ENCODE results near the gene FAM83D. TPM values are rescaled to one million over a fixed set of nuclear protein-coding genes. Genes with fewer than 3 reads are reported as not detected.

The FAM83D gene
- total RNA-seq, 2 donors from 2014 or later = 10.4 to 10.5 TPM

DNA sequence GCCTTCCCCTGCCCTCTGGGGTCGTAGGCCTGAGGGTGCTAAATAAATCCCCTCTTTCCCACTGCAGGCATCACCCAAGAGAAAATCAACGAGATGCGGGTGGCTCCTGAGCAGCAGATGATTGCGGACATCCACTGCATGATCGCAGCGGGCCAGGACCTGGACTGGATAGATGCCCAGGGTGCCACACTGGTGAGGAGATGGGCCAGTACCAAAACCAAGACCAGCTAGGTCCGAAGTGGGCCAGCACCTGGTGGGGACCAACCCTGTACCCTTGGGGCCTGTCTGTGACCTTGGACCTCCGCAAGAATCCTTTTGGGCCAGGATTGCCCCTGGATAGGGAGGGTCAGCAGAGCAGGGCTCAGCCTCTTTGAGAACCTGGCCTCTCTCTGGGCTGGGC lies 23.6 kb upstream of the FAM83D start:
- H3K27ac Mint-ChIP-seq = no peak overlapping the region
- ATAC-seq (replicated peaks in 1 of 2) = no peak
- H3K4me3 Mint-ChIP-seq = no peak overlapping the region
- no peaks in the 10 kb centered on the region for H3K27me3 Mint-ChIP-seq (ENCODE audit: low read depth)
- peaks cover 27 to 54% of the 10 kb centered on the region in 2 donors for H3K36me3 Mint-ChIP-seq (ENCODE audit: insufficient read depth in 2 of 2)
- DNase-seq = no peak
- H3K9me3 Mint-ChIP-seq = peaks cover 0 to 2% of the 10 kb centered on the region in 2 donors
- no peaks in the 10 kb centered on the region for H3K4me1 Mint-ChIP-seq (ENCODE audit: low read depth)

DNA sequence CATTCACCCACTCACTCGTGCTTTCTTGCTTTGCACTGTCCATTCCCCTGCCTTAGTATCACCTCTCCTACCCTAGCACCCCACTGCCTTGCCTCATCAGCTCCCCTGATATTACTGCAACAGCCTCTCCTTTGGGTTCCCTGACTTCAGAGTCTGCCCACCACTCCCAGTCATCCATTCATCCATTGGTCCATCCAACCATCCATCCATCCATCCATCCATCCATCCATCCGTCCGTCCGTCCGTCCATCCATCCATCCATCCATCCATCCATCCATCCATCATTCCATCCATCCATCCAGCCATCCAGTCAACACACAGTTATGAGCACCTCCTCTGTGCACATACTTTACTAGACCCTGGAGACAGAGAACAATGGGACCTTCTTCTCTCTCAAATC lies 22.9 kb upstream of the FAM83D start:
- peaks cover 0 to 2% of the 10 kb centered on the region in 2 donors for H3K9me3 Mint-ChIP-seq
- H3K27me3 Mint-ChIP-seq (ENCODE audit: low read depth) = no peaks in the 10 kb centered on the region
- H3K4me1 Mint-ChIP-seq (ENCODE audit: low read depth) = no peaks in the 10 kb centered on the region
- DNase-seq (no peak), ATAC-seq (replicated peaks in 1 of 2) (no peak)
- H3K4me3 Mint-ChIP-seq = no peak overlapping the region
- H3K27ac Mint-ChIP-seq = peak overlapping the region; percentile 10
- H3K36me3 Mint-ChIP-seq (ENCODE audit: insufficient read depth in 2 of 2) = peaks cover 25 to 61% of the 10 kb centered on the region in 2 donors

DNA sequence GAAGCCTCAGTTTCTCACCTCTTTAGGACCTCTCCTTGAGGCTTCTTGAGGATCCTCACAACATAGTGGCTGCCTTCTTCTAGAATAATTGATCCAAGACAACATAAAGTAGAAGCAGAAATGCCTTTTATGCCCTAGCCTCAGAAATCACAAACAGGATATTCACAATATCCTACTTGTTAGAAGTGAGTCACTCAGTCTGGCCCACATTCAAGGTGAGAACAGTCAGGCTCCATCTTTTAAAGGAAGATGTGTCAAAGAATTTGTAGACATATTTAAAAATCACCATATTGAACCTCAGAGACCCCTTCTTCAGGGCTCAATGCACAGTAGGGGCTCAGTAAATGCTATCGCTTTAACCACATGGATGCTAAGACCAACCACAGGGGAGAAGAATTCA lies 20.8 kb upstream of the FAM83D start:
- DNase-seq = no peak
- no peak for ATAC-seq (replicated peaks in 1 of 2)
- peaks cover 27 to 66% of the 10 kb centered on the region in 2 donors for H3K36me3 Mint-ChIP-seq (ENCODE audit: insufficient read depth in 2 of 2)
- H3K4me1 Mint-ChIP-seq (ENCODE audit: low read depth) = no peaks in the 10 kb centered on the region
- no peaks in the 10 kb centered on the region for H3K27me3 Mint-ChIP-seq (ENCODE audit: low read depth)
- H3K27ac Mint-ChIP-seq = no peak overlapping the region
- H3K9me3 Mint-ChIP-seq = peaks cover 0 to 2% of the 10 kb centered on the region in 2 donors
- H3K4me3 Mint-ChIP-seq = no peak overlapping the region

DNA sequence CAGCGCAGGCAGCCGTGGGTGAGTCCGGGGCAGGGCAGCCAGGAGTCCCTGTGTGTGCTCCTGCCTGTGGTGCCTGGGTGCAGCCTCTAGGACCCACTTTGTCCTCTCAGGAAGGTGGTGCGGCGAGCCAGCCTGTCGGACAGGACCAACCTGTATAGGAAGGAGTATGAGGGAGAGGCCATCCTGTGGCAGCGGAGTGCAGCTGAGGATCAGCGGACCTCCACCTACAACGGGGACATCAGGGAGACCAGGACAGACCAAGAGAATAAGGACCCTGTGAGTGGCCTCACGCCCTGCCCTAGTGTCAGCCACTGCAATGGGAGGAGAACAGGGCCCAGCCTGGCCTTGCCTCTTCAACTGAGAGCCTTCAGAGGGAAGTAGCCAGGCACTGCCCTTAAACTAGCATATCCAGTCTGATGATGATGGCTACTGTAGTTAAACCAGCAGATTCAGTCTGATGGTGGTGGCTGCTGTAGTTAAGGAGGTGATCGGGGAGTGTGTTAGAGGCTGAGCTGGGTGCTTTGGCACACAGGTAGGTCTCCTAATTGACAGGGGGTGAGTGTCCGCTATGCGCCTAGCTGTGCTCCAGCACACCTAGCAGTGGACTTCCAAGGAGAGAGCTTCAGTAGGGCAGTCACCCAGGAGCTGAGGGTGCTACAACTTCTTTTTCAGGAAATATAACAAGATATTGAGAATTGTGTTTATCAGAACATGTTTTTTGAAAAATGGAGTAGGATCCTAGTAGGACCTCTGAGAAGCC lies 18.1 kb upstream of the FAM83D start:
- DNase-seq = no peak
- no peak overlapping the region for H3K4me3 Mint-ChIP-seq
- H3K27ac Mint-ChIP-seq = peak overlapping the region; percentile 31
- peaks cover 0 to 2% of the 10 kb centered on the region in 2 donors for H3K9me3 Mint-ChIP-seq
- no peaks in the 10 kb centered on the region for H3K27me3 Mint-ChIP-seq (ENCODE audit: low read depth)
- H3K4me1 Mint-ChIP-seq (ENCODE audit: low read depth) = no peaks in the 10 kb centered on the region
- no peak for ATAC-seq (replicated peaks in 1 of 2)
- peaks cover 22 to 59% of the 10 kb centered on the region in 2 donors for H3K36me3 Mint-ChIP-seq (ENCODE audit: insufficient read depth in 2 of 2)

DNA sequence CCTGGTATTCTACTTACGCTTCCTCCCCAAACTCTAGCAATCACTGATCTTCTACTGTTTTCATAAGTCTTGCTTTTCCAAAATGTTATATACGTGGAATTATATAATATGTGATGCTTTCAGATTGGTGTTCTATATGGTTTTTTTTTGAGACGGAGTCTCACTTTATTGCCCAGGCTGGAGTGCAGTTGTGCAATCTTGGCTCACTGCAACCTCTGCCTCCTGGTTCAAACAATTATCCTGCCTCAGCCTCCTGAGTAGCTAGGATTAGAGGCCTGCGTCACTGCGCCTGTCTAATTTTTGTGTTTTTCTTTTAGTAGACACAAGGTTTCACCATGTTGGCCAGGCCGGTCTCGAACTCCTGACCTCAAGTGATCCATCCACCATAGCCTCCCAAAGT lies 10.9 kb upstream of the FAM83D start:
- Mint-ChIP-seq H3K4me1 (ENCODE audit: low read depth) (no peaks in the 10 kb centered on the region), H3K4me3 (no peak overlapping the region), H3K27me3 (ENCODE audit: low read depth) (no peaks in the 10 kb centered on the region), H3K36me3 (ENCODE audit: insufficient read depth in 2 of 2) (peaks cover 3 to 24% of the 10 kb centered on the region in 2 donors), H3K9me3 (no peaks in the 10 kb centered on the region), H3K27ac (peak overlapping the region; percentile 80)
- no peak for DNase-seq
- no peak for ATAC-seq (replicated peaks in 1 of 2)

DNA sequence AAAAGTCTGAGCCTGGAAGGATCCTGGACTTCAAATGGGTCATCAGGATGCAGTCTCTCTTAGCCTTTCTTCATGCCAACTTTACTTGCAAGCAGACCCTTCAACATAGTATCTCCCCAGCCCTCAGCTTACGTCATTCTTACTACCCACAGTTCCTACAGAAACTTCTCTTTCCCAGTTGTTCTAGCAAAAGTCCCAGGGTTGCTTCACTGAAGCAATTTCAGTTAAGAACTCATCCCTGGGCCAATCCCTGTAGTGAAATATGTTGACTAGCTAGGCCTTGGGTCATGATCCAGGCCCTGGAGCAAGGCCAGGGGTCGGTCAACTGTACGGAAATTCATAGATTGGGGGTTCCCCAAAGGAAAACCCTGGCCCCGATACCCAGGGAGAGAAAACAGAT lies 8.6 kb upstream of the FAM83D start:
- no peaks in the 10 kb centered on the region for H3K9me3 Mint-ChIP-seq
- peaks cover 3 to 16% of the 10 kb centered on the region in 2 donors for H3K36me3 Mint-ChIP-seq (ENCODE audit: insufficient read depth in 2 of 2)
- H3K4me1 Mint-ChIP-seq (ENCODE audit: low read depth) = no peaks in the 10 kb centered on the region
- H3K27ac Mint-ChIP-seq = no peak overlapping the region
- no peak overlapping the region for H3K4me3 Mint-ChIP-seq
- no peaks in the 10 kb centered on the region for H3K27me3 Mint-ChIP-seq (ENCODE audit: low read depth)
- ATAC-seq (replicated peaks in 1 of 2) = no peak
- DNase-seq = no peak

DNA sequence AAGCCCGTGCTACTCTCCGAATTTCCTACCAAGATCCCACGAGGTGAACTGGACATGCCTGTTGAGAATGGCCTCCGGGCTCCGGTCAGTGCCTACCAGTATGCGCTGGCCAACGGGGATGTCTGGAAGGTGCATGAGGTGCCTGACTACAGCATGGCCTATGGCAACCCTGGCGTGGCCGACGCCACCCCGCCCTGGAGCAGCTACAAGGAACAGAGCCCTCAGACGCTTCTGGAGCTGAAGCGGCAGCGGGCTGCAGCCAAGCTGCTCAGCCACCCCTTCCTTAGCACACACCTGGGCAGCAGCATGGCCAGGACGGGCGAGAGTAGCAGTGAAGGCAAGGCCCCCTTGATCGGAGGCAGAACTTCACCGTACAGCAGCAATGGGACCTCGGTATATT lies 8.0 kb upstream of the FAM83D start:
- no peaks in the 10 kb centered on the region for H3K9me3 Mint-ChIP-seq
- H3K4me3 Mint-ChIP-seq = no peak overlapping the region
- no peaks in the 10 kb centered on the region for H3K4me1 Mint-ChIP-seq (ENCODE audit: low read depth)
- H3K27ac Mint-ChIP-seq = peak overlapping the region; percentile 22
- peaks cover 3 to 16% of the 10 kb centered on the region in 2 donors for H3K36me3 Mint-ChIP-seq (ENCODE audit: insufficient read depth in 2 of 2)
- ATAC-seq (replicated peaks in 1 of 2) (no peak), DNase-seq (no peak)
- H3K27me3 Mint-ChIP-seq (ENCODE audit: low read depth) = no peaks in the 10 kb centered on the region

DNA sequence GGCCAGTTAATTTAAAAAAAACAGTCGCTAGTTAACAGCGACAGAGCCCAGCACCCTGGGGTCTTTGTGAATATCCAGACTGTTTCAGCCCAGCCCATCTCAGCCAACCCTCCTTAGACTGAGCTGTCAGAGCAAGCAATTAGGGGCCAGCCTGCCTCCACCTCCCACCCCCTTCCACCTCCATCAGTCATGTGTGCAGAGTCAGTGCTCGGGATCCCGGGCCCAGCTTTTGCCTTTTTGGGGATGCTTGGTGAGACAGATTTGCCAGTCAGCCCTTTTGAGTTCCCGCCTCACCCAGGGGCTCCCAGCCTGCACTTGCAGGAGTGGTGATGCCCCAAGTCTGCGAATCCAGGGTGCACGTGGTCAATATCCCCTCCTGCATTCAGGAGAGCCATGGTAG lies 6.5 kb upstream of the FAM83D start:
- Mint-ChIP-seq H3K27ac (no peak overlapping the region), H3K9me3 (no peaks in the 10 kb centered on the region), H3K4me3 (no peak overlapping the region), H3K27me3 (ENCODE audit: low read depth) (no peaks in the 10 kb centered on the region), H3K36me3 (ENCODE audit: insufficient read depth in 2 of 2) (peaks cover 0 to 10% of the 10 kb centered on the region in 2 donors), H3K4me1 (ENCODE audit: low read depth) (no peaks in the 10 kb centered on the region)
- DNase-seq (no peak), ATAC-seq (replicated peaks in 1 of 2) (no peak)

DNA sequence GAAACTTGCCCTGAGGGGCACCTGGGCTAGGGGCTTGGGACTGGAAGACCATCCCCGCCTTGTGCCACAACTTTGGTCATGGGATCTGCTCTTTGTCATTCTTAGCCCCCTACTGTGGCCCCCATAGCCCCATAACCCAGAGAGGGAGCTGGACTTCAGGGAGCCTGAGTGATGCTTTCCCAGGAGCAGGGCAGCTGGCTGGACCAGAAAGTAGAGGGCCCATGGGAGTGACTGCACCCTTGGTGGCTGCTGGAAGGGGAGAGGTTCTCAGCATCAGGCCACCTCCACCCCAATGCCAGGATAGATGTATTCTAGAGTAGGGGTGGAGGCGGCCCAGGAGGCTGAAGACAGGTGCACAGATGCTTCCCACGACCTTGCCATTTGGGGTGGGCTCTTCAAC lies 5.8 kb upstream of the FAM83D start:
- Mint-ChIP-seq H3K27me3 (ENCODE audit: low read depth) (no peaks in the 10 kb centered on the region), H3K4me1 (ENCODE audit: low read depth) (peaks cover under 1% of the 10 kb centered on the region), H3K27ac (no peak overlapping the region), H3K4me3 (no peak overlapping the region), H3K9me3 (no peaks in the 10 kb centered on the region), H3K36me3 (ENCODE audit: insufficient read depth in 2 of 2) (peaks cover 0 to 9% of the 10 kb centered on the region in 2 donors)
- DNase-seq (no peak), ATAC-seq (replicated peaks in 1 of 2) (no peak)

DNA sequence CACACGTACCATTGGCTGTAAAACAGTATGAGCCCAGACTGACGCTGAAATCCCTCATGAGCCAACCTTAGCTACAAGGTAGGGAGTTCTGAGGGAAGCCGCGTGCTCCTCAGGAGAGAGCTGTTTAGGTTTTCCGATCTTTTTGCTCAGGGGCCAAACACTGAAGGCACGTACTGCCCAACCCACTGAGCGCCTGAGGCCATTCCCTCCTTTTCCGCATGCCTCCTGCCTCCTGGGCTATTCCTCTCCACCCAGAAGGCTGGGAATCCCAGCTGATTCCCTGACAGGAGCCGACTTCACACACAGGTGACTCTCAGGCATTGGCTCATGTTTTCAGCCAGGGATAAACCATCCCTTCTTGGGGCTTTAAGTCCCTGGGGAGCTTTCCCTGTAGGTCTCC lies 5.4 kb upstream of the FAM83D start:
- DNase-seq (no peak), ATAC-seq (replicated peaks in 1 of 2) (no peak)
- Mint-ChIP-seq H3K36me3 (ENCODE audit: insufficient read depth in 2 of 2) (peaks cover 0 to 9% of the 10 kb centered on the region in 2 donors), H3K27ac (no peak overlapping the region), H3K9me3 (no peaks in the 10 kb centered on the region), H3K4me3 (no peak overlapping the region), H3K4me1 (ENCODE audit: low read depth) (peaks cover 5% of the 10 kb centered on the region), H3K27me3 (ENCODE audit: low read depth) (no peaks in the 10 kb centered on the region)

DNA sequence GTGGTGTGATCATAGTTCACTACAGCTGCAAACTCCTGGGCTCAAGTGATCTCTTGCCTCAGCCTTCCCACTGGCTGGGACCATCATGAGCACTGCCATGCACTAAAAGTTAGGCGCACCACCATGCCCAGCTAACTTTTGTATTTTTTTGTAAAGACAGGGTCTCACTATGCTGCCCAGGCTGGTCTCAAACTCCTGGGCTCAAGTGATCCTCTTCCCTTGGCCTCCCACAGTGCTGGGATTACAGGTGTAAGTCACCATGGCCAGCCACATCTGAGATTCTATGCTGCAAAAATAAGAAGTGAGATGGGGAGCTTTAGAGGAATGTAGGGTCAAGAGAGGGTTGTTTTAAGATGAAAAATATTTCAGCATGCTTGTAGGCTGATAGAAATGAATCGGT lies 1.5 kb upstream of the FAM83D start:
- Mint-ChIP-seq H3K4me3 (no peak overlapping the region), H3K9me3 (no peaks in the 10 kb centered on the region), H3K4me1 (ENCODE audit: low read depth) (peaks cover 30% of the 10 kb centered on the region), H3K36me3 (ENCODE audit: insufficient read depth in 2 of 2) (peaks cover 4 to 5% of the 10 kb centered on the region in 2 donors), H3K27me3 (ENCODE audit: low read depth) (no peaks in the 10 kb centered on the region), H3K27ac (no peak overlapping the region)
- no peak for ATAC-seq (replicated peaks in 1 of 2)
- DNase-seq = no peak

DNA sequence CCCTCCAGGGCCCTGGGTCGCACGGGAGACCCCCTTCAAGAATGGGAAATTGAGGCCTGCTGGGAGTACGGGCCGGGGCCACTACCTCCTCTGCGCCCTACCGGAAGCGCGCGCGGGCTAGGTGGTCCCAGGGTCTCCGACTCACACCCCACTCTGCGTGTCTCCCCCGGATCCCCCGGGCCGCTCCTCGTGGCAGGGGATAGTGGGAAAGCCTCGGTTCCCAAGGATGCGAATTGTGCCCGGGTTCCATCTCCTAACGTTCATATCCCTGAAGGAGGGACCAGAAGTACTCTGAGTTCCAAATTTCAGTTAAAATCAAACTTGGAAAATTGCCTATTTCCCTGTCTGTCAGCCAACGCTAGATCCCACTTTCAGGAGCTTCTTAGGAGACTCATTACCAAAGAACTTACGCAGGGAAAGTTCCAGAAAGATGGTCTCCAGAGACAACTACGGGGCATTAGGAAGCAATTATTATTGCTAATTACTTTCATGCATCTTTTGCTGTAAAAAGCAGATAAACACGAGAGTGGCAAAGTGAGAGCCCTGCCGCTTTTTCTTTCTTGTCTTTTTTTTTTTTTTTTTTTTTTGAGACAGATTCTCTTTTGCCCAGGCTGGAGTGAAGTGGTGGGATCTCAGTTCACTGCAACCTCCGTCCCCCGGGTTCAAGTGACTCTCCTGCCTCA lies 858 bp downstream of the FAM83D start:
- DNase-seq (no peak), ATAC-seq (replicated peaks in 1 of 2) (peak in 1 of 2 donors; percentile 15)
- Mint-ChIP-seq H3K27ac (peak overlapping the region; percentile 77), H3K9me3 (no peaks in the 10 kb centered on the region), H3K4me3 (peak overlapping the region; percentile 72 to 81), H3K27me3 (ENCODE audit: low read depth) (no peaks in the 10 kb centered on the region), H3K36me3 (ENCODE audit: insufficient read depth in 2 of 2) (peaks cover 4 to 5% of the 10 kb centered on the region in 2 donors), H3K4me1 (ENCODE audit: low read depth) (peaks cover 36% of the 10 kb centered on the region)

DNA sequence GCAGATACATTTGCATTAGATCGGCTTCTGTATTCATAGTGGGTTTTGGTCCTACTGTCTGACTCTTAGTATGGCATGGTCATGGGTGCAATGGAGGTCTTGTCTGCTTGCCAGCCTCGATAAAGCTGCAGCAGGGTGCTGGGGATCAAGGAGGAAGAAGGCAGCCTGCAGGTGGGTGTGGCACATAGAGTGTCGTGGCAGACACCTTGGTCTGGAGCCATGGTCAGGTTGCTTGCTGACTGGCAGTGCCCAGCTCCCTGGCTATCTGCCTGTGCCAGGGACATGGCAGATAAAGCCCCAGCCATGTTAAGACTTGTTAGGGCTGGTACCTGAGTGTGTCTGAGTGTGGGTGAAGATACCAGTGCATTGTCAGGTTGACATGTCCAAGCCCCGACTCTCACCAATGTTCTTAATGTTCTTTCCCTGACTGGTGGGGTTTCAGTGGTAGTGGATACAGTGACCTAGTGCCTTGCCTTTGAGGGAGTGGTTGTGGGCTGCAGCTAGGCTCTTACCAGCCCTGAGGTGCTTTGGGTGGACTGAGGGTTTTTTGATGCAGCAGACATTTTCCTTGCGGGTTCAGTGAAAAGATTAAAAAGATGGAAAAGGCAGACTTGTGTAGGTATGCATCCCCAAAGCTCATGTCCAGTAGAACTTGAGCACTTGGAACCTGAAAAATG lies 1.8 kb downstream of the FAM83D start:
- H3K4me3 Mint-ChIP-seq = peak overlapping the region; percentile 72 to 81
- peaks cover 4 to 5% of the 10 kb centered on the region in 2 donors for H3K36me3 Mint-ChIP-seq (ENCODE audit: insufficient read depth in 2 of 2)
- H3K27ac Mint-ChIP-seq = peak overlapping the region; percentile 25
- peaks cover 36% of the 10 kb centered on the region for H3K4me1 Mint-ChIP-seq (ENCODE audit: low read depth)
- H3K9me3 Mint-ChIP-seq = no peaks in the 10 kb centered on the region
- DNase-seq (no peak), ATAC-seq (replicated peaks in 1 of 2) (no peak)
- no peaks in the 10 kb centered on the region for H3K27me3 Mint-ChIP-seq (ENCODE audit: low read depth)
